Neural progenitor cell (in vitro differentiated cells): Measurements from ENCODE around the gene DOCK9.

Experiments
- EZH2phosphoT487 ChIP-seq: fragments of 200-600 bp; sonication (generic); IDR thresholded peaks from 2 replicates; pipeline ENCODE4 v1.6.1; 2017; ENCODE audit warnings: antibody characterized with exemption
- TF ChIP-seq, protein P1 (sequence below): fragments of 200-600 bp; sonication (generic); IDR thresholded peaks from 2 replicates; pipeline ENCODE4 v1.5.1; 2017; ENCODE audit warnings: antibody characterized with exemption, mild to moderate bottlenecking

DNA sequence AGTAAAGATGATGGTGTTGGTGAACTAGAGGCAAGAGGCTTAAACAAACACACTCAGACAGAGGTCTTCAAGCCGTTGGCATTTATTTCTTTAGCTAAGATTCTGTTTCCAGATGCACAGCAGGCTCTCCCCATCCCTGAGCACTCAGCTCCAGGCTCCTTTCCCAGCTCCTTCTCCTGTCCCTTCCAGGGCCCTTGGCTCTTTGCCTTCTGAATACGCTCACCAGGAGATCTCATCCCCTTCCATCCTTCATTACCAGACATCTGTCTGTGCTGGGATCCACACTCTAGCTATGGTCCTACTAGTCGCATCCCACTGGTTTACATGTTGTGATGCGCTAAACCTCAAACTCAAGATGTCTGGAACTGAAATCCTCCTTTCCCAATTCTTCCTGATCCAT is 25.3 kb upstream of the DOCK9 start:
- TF ChIP-seq, protein P1, sequence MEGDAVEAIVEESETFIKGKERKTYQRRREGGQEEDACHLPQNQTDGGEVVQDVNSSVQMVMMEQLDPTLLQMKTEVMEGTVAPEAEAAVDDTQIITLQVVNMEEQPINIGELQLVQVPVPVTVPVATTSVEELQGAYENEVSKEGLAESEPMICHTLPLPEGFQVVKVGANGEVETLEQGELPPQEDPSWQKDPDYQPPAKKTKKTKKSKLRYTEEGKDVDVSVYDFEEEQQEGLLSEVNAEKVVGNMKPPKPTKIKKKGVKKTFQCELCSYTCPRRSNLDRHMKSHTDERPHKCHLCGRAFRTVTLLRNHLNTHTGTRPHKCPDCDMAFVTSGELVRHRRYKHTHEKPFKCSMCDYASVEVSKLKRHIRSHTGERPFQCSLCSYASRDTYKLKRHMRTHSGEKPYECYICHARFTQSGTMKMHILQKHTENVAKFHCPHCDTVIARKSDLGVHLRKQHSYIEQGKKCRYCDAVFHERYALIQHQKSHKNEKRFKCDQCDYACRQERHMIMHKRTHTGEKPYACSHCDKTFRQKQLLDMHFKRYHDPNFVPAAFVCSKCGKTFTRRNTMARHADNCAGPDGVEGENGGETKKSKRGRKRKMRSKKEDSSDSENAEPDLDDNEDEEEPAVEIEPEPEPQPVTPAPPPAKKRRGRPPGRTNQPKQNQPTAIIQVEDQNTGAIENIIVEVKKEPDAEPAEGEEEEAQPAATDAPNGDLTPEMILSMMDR: no peak
- no peak for TF ChIP-seq EZH2phosphoT487
